Sigmoid colon (tissue), 4 donors: Measurements from ENCODE around the gene RUNX2.

Experiments
- CTCF ChIP-seq, 4 experiments: fragments of 450-650 bp in 3 of 4; fragments of 200-600 bp in 1 of 4; IDR thresholded peaks; one replicate each; pipeline ENCODE4 v1.5.1; 2016 to 2019; ENCODE audit warnings: antibody characterized with exemption in 4 of 4, mild to moderate bottlenecking in 3 of 4, moderate library complexity in 2 of 4
- EP300 ChIP-seq, 4 donors: sonication (generic); formaldehyde crosslinking; IDR thresholded peaks; one replicate each; pipeline ENCODE4 v1.6.1; 2017; ENCODE audit warnings: antibody characterized with exemption in 4 of 4
- POLR2A ChIP-seq, 2 donors: fragments of 450-650 bp; IDR thresholded peaks; one replicate each; pipeline ENCODE4 v1.6.1; 2016; ENCODE audit warnings: antibody characterized with exemption in 2 of 2, mild to moderate bottlenecking in 2 of 2, moderate library complexity in 2 of 2
- POLR2AphosphoS5 ChIP-seq, 4 donors: sonication (generic); formaldehyde crosslinking; IDR thresholded peaks; one replicate each; pipeline ENCODE4 v1.6.1; 2017; ENCODE audit warnings: antibody characterized with exemption in 4 of 4

GRCh38 chr6:45480752-45481415, 152.8 kb downstream of the RUNX2 start:
- TF ChIP-seq CTCF (IDR thresholded peaks at IDR 0.05) (no peak), POLR2AphosphoS5 (IDR thresholded peaks at IDR 0.05) (no peak), EP300 (IDR thresholded peaks at IDR 0.05) (no peak), POLR2A (IDR thresholded peaks at IDR 0.05) (no peak)
